ENCODE measurements around the gene CLEC2A.

GRCh38 chr12:9872162-9872561 lies 60.0 kb downstream of the CLEC2A start:
- TF ChIP-seq POLR2A (IDR thresholded peaks at IDR 0.05; ENCODE audit: low read depth, low read length) (no peak), TAF1 (IDR thresholded peaks at IDR 0.05; ENCODE audit: low read depth, low read length) (no peak), POLR2AphosphoS5 (IDR thresholded peaks at IDR 0.05; ENCODE audit: low read depth, low read length) (no peak), SPI1 (IDR thresholded peaks at IDR 0.05; ENCODE audit: low read depth, low read length) (no peak)
